ENCODE data around the gene SOX18.

The SOX18 gene

GRCh38 chr20:64029293-64030117, 19.9 kb downstream of the SOX18 start:
- TF ChIP-seq CTCF (IDR thresholded peaks at IDR 0.05; ENCODE audit: insufficient read depth, low read depth, low read length, missing control alignments) = no peak
- no peak overlapping the region for H3K4me3 ChIP-seq (ENCODE audit: low read depth, low read length)

GRCh38 chr20:64027981-64028685, 21.3 kb downstream of the SOX18 start:
- DNase-seq (ENCODE audit: low read depth) = no peak
- no peak overlapping the region for H3K4me3 ChIP-seq (ENCODE audit: low read depth, low read length)
- TF ChIP-seq CTCF (IDR thresholded peaks at IDR 0.05; ENCODE audit: insufficient read depth, low read depth, low read length, missing control alignments) = no peak

More at GRCh38 chr20:64029293-64030117, 19.9 kb downstream of the SOX18 start:
- no peak for DNase-seq (ENCODE audit: low read depth)

GRCh38 chr20:64025826-64026412, 23.5 kb downstream of the SOX18 start:
- no peak for TF ChIP-seq CTCF (IDR thresholded peaks at IDR 0.05; ENCODE audit: insufficient read depth, low read depth, low read length, missing control alignments)
- H3K4me3 ChIP-seq (ENCODE audit: low read depth, low read length) = no peak overlapping the region
- no peak for DNase-seq (ENCODE audit: low read depth)

GRCh38 chr20:64025101-64025825, 24.2 kb downstream of the SOX18 start:
- H3K4me3 ChIP-seq (ENCODE audit: low read depth, low read length) = no peak overlapping the region
- DNase-seq (ENCODE audit: low read depth) = no peak
- TF ChIP-seq CTCF (IDR thresholded peaks at IDR 0.05; ENCODE audit: insufficient read depth, low read depth, low read length, missing control alignments) = no peak

GRCh38 chr20:64024141-64024990, 25.1 kb downstream of the SOX18 start:
- TF ChIP-seq CTCF (IDR thresholded peaks at IDR 0.05; ENCODE audit: insufficient read depth, low read depth, low read length, missing control alignments) = no peak
- DNase-seq (ENCODE audit: low read depth) = no peak
- no peak overlapping the region for H3K4me3 ChIP-seq (ENCODE audit: low read depth, low read length)
